Activated naive CD4-positive, alpha-beta T cell treated with anti-CD3 and anti-CD28 coated beads, Interleukin-2, amount 50 U/mL, for 72 hours (primary cell): Measurements from ENCODE around the gene NECAB3. TPM values are rescaled to one million over a fixed set of nuclear protein-coding genes. Genes with fewer than 3 reads are reported as not detected.

Experiments used
- ATAC-seq, 2 donors: fragments of 150-1000 bp; cut with Tn5 transposase; 2 replicates each; pipeline ENCODE4 v1.10.0; 2021; ENCODE audit warnings: mild to moderate bottlenecking in 2 of 2, moderate library complexity in 2 of 2
- DNase-seq, 2 donors: peaks; one replicate each; pipeline ENCODE4 v3.0.0; 2021 to 2022; ENCODE audit warnings: low spot score in 2 of 2
- H3K27ac Mint-ChIP-seq, 2 donors: one replicate each; pipeline ENCODE4 v1.8.0; 2022; ENCODE audit warnings: mild to moderate bottlenecking in 2 of 2, mixed read lengths in 2 of 2
- H3K36me3 Mint-ChIP-seq, 2 donors: one replicate each; pipeline ENCODE4 v1.8.0; 2022; ENCODE audit warnings: mixed read lengths in 2 of 2
- H3K9me3 Mint-ChIP-seq, 2 donors: one replicate each; pipeline ENCODE4 v1.8.0; 2022; ENCODE audit warnings: mixed read lengths in 2 of 2
- total RNA-seq, 2 donors: library from RNA; stranded (reverse); gene quantifications; one replicate each; pipeline ENCODE4 v1.2.3, GENCODE V29; 2022

NECAB3 gene
- total RNA-seq, 2 donors from 2014 or later, result 24.5 to 43.0 TPM

DNA sequence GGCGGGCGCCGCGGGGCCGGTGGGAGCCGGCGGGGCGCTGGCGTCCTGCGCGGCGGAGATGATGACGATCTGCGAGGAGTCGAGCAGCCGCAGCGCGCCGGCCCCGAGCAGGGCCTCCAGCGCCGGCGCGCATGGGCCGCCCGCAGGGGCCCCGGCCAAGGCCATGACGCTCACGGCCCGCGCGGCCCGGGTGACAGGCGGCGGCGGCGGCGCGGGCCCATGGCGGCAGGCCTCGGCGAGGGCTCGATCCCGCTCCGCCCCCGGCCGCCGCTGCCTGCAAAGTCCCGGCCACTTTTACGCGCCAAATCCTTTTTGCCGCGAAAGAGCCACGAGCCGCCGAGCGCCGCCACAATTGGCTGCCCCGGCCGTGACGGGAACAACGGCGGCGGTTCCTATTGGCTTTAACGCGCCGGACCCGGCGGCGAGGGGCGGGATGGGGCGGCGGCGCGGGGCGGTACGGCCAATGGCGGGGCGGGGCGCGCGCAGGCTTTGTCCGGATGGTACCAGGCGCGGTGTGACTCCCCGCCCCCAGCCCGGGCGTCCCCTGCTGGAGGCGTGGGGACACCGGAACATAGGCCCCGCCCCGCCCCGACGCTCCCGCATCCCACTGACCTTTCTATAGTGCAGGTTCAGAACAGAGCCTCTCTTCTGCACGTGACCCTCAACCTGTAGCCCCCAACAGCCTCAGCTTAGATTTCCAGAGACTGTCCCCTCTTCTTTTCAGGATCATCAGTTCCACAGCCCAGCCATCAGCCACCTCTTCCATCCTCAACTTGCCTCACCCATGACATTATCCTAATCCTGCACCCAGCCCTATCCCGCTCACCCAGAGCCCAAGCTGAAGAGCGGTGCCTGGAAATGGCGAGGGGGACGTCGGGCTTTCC is 12.1 kb upstream of the NECAB3 start, which contains the start of gene E2F1:
TSS of gene E2F1 (minus strand) at position 286 of the 884 bp plus-strand sequence. CDS start at position 165, 121 bp downstream.
- H3K27ac Mint-ChIP-seq, result peak within 1 kb of the TSS; percentile 86 to 96

GRCh38 chr20:33685328-33686099 is 11.3 kb upstream of the NECAB3 start:
- ATAC-seq, result peak; percentile 53 to 58

More for the DNA sequence above, 12.1 kb upstream of the NECAB3 start, which contains the start of gene E2F1:
- H3K9me3 Mint-ChIP-seq, result no peaks in the 10 kb centered on the region
- ATAC-seq (peak; percentile 84 to 89), DNase-seq (peak; percentile 97 to 98)
- peaks cover 10 to 26% of the 10 kb centered on the region in 2 donors for H3K36me3 Mint-ChIP-seq

DNA sequence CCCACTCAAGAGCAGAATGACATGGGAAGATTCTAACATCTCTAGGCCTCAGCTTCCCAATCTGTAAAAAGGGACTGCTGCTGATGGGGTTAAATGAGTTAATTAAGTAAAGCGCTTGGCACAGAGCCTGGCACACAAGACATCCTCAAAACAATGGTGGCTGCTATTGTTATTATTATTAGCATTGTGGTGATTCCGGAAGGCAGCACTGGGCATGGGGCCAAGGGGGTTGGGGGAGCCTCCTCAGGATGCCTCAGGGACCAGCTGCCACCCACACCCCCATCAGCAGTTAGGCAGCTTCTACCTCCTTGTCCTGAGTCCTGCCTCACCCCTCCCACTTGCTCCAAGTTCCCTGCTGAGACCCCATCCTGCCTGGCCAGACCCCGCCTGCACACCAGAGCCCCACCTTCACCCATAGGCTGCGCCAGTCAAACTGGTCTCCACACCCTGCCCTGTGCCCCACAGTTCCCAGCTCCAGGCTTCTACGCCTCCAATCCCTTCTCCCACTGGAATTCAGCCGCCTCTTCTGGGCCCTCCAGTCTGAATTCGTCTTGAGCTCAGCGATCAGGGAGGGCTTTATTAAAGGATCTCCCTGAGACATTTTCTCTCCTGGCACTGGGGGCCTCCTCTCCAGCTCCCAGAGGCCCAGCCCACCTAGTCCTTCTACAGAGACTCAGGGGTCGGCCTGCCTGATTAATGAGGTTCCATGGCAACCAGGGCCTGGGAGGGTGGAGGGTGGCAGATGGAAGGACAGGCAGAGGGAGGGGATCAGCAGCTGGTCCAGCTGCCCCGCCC is 10.5 kb upstream of the NECAB3 start:
- Mint-ChIP-seq H3K27ac (peak overlapping the region; percentile 86 to 96), H3K9me3 (no peaks in the 10 kb centered on the region), H3K36me3 (peaks cover 10 to 30% of the 10 kb centered on the region in 2 donors)
- DNase-seq, result no peak
- no peak for ATAC-seq

More at GRCh38 chr20:33685328-33686099, 11.3 kb upstream of the NECAB3 start:
- Mint-ChIP-seq H3K36me3 (peaks cover 10 to 29% of the 10 kb centered on the region in 2 donors), H3K9me3 (no peaks in the 10 kb centered on the region), H3K27ac (peak overlapping the region; percentile 86 to 96)
- DNase-seq, result peak; percentile 69 to 70

DNA sequence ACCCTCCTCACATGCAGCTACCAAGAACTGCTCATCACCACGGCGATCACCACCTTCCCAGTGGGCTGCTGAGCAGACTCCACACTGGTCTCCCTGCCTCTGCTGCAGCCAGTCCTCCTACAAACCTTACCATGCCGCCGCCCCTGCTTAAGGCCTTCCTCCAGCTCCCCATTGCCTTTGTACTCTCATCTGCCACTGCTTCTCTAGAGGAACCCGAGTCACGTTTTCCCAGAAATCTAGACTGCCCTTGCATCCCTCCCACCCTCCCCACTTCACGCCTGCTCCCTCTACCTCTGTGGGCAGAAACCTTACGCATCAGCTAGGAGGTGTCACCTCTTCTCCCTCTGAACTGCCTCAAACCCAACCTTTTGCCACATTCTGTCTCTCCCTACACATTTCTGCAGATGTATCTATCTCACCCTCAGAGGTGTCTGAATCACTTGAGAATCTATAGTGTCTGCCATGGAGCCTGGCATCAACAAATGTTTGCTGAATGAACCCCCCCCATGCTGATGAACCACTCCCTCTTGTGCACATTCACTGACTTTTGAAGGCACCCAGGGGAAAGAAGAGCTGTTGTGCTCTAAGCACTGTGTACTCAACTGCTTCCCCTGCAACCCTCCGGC is 7.6 kb upstream of the NECAB3 start:
- H3K9me3 Mint-ChIP-seq, result no peaks in the 10 kb centered on the region
- peak overlapping the region; percentile 72 to 92 for H3K27ac Mint-ChIP-seq
- peaks cover 15 to 38% of the 10 kb centered on the region in 2 donors for H3K36me3 Mint-ChIP-seq
- ATAC-seq (peak in 1 of 2 donors; percentile 19), DNase-seq (no peak)

DNA sequence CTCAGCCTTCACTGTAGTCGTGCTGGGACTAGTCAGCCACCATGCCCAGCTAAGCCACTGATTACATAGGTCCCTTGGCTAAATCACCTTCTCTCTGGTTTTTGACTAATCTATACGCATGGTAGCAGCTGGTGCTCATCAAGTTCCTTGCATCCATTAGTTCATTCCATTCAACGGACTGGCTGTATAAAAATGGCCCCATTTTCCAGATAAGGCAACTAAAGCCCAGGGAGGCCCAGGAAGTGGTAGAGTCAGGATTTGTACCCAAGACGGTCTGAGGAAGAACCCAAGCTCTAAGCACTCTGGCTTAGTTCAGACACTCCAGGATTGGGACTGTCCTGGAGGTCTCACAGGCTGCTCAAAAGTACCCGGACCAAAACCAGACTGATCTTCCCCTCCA is 7.1 kb upstream of the NECAB3 start:
- Mint-ChIP-seq H3K27ac (peak overlapping the region; percentile 53 to 78), H3K9me3 (no peaks in the 10 kb centered on the region), H3K36me3 (peaks cover 18 to 42% of the 10 kb centered on the region in 2 donors)
- ATAC-seq, result no peak
- no peak for DNase-seq

GRCh38 chr20:33680686-33681085 is 6.5 kb upstream of the NECAB3 start:
- Mint-ChIP-seq H3K27ac (peak overlapping the region in 1 of 2 donors; percentile 84), H3K9me3 (no peaks in the 10 kb centered on the region), H3K36me3 (peaks cover 19 to 48% of the 10 kb centered on the region in 2 donors)
- ATAC-seq, result no peak
- DNase-seq, result no peak

DNA sequence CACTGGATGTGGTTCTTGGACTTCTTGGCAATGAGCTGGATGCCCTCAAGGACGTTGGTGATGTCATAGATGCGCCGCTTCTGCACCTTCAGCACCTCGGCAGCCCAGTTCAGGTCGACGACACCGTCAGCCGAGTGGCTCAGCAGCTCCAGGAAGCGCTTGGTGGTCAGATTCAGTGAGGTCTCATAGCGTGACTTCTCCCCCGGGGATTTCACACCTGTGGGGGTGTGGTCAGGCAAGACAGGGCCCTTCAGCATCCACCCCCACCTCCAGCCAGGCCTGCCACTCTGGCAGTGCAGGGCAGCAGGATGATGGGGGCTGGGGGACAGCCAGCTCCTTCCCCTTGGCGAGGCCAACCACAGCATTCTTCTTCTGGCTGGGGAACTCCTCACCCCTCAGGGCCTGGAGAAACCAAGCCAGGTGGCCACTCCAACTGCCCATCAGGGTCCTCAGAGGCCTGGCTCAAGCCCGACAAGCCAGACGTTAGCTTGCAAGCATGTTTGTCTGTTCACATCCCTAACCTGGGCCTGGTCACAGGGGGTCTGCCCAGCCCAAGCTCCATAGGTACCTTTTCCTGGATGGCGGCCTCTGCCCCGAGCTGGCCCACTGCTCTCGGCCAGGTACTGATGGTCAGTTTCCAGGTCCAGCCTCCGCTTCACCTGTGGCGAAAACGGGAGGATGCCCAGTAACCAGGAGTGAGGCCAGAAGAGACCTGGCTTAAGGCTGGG is 5.7 kb upstream of the NECAB3 start:
- no peak for DNase-seq
- Mint-ChIP-seq H3K27ac (peak overlapping the region in 1 of 2 donors; percentile 57), H3K9me3 (no peaks in the 10 kb centered on the region), H3K36me3 (peaks cover 12 to 41% of the 10 kb centered on the region in 2 donors)
- peak; percentile 25 to 72 for ATAC-seq

GRCh38 chr20:33677991-33678702 is 3.9 kb upstream of the NECAB3 start:
- no peaks in the 10 kb centered on the region for H3K9me3 Mint-ChIP-seq
- H3K27ac Mint-ChIP-seq, result no peak overlapping the region
- ATAC-seq, result no peak
- peaks cover 10 to 34% of the 10 kb centered on the region in 2 donors for H3K36me3 Mint-ChIP-seq
- no peak for DNase-seq

GRCh38 chr20:33676652-33677645 is 2.7 kb upstream of the NECAB3 start:
- DNase-seq, result no peak
- ATAC-seq, result no peak
- Mint-ChIP-seq H3K27ac (no peak overlapping the region), H3K9me3 (no peaks in the 10 kb centered on the region), H3K36me3 (peaks cover 10 to 22% of the 10 kb centered on the region in 2 donors)

DNA sequence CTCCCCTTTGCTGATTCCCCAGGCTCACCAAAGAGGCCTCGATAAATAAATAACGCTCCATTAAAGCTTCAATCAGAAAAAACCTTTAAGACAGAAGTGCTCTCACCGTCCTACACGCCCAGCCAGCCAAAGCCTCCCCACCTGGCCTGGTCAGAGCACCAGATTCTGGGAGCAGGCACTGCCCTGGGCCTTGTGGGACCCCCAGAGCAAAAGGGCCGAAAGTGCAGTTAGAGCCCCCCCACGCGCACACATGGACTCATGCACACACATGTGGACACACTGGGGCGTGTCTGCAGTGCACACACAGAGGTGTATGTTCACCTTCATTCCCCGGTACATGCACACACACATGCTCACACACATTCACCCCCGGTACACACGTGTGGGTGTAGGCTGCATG is 1.9 kb upstream of the NECAB3 start:
- H3K9me3 Mint-ChIP-seq, result no peaks in the 10 kb centered on the region
- DNase-seq (no peak), ATAC-seq (no peak)
- H3K27ac Mint-ChIP-seq, result no peak overlapping the region
- H3K36me3 Mint-ChIP-seq, result peaks cover 10 to 22% of the 10 kb centered on the region in 2 donors

DNA sequence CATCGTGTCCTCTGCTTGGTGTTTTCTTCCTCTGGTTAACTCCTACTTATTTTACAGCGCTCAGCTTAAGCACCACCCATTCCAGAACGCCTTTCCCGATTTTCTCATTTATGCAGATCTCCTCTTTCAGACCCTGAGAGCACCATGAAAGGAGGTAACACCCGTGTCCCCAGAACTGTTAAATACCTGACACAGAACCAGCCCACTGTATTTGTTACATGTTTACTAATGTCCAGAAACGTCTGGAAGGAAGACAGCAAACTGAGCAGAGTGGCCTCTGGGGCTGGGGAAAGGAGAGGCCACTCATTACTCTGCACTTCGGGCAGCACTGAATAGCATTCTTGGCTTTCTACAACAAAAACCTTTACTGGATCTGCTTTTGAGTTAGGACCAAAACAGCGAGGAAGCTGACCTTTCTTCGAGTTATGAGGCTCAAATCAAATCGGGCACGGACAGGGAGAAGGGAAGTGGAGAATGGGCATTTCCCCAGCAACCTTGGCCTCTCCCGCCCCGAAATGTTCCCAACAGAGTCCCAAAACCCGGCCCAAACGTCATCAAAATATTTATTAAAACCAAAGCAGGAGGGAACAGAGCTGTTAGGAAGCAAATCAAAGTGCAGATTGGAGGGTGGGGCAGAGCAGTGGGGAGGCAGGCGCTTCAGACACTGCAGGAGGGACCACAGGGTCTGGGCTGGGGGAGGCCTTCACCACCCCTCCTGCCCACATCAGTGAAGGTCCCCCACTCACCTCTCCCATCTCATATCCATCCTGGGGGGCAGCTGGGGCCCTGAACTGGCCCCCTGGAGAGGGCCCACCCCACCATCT is 1.1 kb upstream of the NECAB3 start:
- DNase-seq (no peak), ATAC-seq (no peak)
- Mint-ChIP-seq H3K36me3 (peaks cover 10 to 17% of the 10 kb centered on the region in 2 donors), H3K27ac (peak overlapping the region; percentile 19 to 29), H3K9me3 (no peaks in the 10 kb centered on the region)

DNA sequence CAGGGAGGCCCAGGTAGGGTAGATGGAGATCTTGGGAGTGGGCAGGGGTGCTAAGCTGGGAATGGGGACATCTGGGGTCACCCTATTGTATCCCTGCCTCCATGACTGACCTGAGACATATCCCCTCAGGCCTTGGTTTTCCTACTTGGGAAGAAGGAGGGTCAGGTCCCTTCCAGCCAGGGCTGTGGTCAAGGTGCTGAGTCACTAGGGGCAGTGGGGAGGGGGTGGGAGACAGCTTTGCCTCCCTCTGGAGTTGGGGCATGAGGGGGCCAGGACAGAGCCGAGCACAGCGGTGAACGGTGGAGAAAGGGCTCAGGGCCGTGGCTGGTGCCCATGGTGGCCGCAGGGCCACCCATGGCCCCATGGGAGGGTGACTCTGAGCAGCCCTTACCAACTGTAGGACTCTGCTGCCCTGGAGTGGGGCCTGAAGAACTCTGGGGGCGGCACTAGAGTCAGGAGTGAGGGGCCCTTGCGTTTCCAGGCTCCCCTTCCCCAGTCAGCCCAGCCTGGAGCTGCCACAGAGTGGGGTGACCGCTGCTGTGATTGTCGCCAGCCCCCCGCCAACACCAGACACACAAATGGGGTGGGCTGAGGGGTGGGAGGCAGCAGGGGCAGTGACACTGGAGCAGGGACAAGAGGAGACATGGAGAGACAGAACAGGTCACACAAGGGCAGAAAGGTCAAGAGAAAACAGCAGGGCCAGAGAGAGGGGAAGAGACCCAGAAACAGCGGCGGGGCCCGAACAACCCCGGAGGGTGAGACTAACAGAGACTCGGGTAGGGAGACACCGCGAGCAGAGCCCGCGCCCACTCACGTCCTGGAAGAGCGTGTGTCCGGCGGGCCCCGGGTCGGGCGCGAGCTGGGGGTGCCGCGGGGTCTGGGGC is 576 bp downstream of the NECAB3 start:
- ATAC-seq, result peak in 1 of 2 donors; percentile 45
- Mint-ChIP-seq H3K9me3 (no peaks in the 10 kb centered on the region), H3K27ac (peak overlapping the region; percentile 40 to 75), H3K36me3 (peaks cover 10 to 17% of the 10 kb centered on the region in 2 donors)
- no peak for DNase-seq
